ENCODE data around the gene ARL6IP6. TPM values are rescaled to one million over a fixed set of nuclear protein-coding genes. Genes with fewer than 3 reads are reported as not detected.
"Not testable (repeated sequence)": the region's sequence is repeated elsewhere in the genome, so short reads cannot be mapped to it uniquely, and the experiment has no call there.

ARL6IP6 gene
- total and polyA plus RNA-seq, 3 experiments from 2014 or later: 28.2 to 31.7 (median 29.1) TPM

GRCh38 chr2:152715854-152716428 is 2.5 kb upstream of the ARL6IP6 start:
- peak in 3 of 5 donors; percentile 12 to 49 (median 17) for DNase-seq
- Histone ChIP-seq H3K27me3 (ENCODE audit: insufficient read depth, low read length, poor library complexity, severe bottlenecking) (no peaks in the 10 kb centered on the region), H3K4me3 (ENCODE audit: low read length) (peak overlapping the region; percentile 96), H3K27ac (ENCODE audit: low read depth, low read length) (no peak overlapping the region), H3K9me3 (ENCODE audit: low read length) (no peaks in the 10 kb centered on the region), H3K4me1 (ENCODE audit: insufficient read depth, low read length) (peaks cover 31% of the 10 kb centered on the region), H3K36me3 (ENCODE audit: insufficient read depth, low read length) (peaks cover 10% of the 10 kb centered on the region)
- Mint-ChIP-seq H3K4me3 (peak overlapping the region; percentile 97 to 100 (median 99)), H3K36me3 (peaks cover 0 to 62% (median 7%) of the 10 kb centered on the region in 3 donors), H3K27ac (peak overlapping the region; percentile 97 to 100 (median 99)), H3K4me1 (peaks cover 64 to 83% (median 81%) of the 10 kb centered on the region in 3 donors), H3K9me3 (no peaks in the 10 kb centered on the region), H3K27me3 (peaks cover 0 to 3% of the 10 kb centered on the region in 2 donors)
- ChIA-PET CTCF (interaction anchor here (1.3 to 1.6 kb wide), 2 partner anchors 8 to 28 kb away, joined by 3 to 4 read pairs; no protein-coding TSS in a partner anchor), POLR2A (interaction anchor here (1.4 kb wide), 1 partner anchor 540 kb away, joined by 5 read pairs; the partner anchor contains the start of gene STAM2)

- Histone ChIP-seq H3K27ac (ENCODE audit: low read depth, low read length) (peak overlapping the region; percentile 97), H3K9me3 (ENCODE audit: low read length) (no peaks in the 10 kb centered on the region), H3K4me3 (ENCODE audit: low read length) (peak overlapping the region; percentile 96), H3K4me1 (ENCODE audit: insufficient read depth, low read length) (peaks cover 31% of the 10 kb centered on the region), H3K27me3 (ENCODE audit: insufficient read depth, low read length, poor library complexity, severe bottlenecking) (no peaks in the 10 kb centered on the region), H3K36me3 (ENCODE audit: insufficient read depth, low read length) (peaks cover 10% of the 10 kb centered on the region)
- H3K9me3 Mint-ChIP-seq: no peaks in the 10 kb centered on the region
- H3K36me3 Mint-ChIP-seq: peaks cover 0 to 56% (median 6%) of the 10 kb centered on the region in 3 donors
- peaks cover 66 to 83% (median 82%) of the 10 kb centered on the region in 3 donors for H3K4me1 Mint-ChIP-seq
- CTCF ChIA-PET: interaction anchor here (0.9 to 1.6 kb wide), 4 partner anchors 9 to 81 kb away, joined by 3 to 4 read pairs (median 4); no protein-coding TSS in a partner anchor
- peak overlapping the region; percentile 97 to 100 (median 99) for H3K27ac Mint-ChIP-seq
- peaks cover 0 to 3% of the 10 kb centered on the region in 2 donors for H3K27me3 Mint-ChIP-seq
- POLR2A ChIA-PET: interaction anchor here (0.6 to 1.4 kb wide), 8 partner anchors 10 to 925 kb away, joined by 3 to 6 read pairs (median 4); partner anchors contain the start of gene STAM2
- peak in 3 of 5 donors; percentile 18 to 55 (median 36) for DNase-seq
- H3K4me3 Mint-ChIP-seq: peak overlapping the region; percentile 97 to 100 (median 99)
These were observed 1.6 kb upstream of the ARL6IP6 start for GRCh38 chr2:152716805-152717227.

- H3K27ac ChIP-seq (ENCODE audit: low read depth, low read length): peak within 1 kb of the TSS; percentile 97
- peak within 1 kb of the TSS; percentile 97 to 100 (median 99) for H3K4me3 Mint-ChIP-seq
- H3K27ac Mint-ChIP-seq: peak within 1 kb of the TSS; percentile 97 to 100 (median 99)
- ChIA-PET POLR2A (interaction anchor here (0.6 to 1.2 kb wide), 8 partner anchors 9 to 926 kb away, joined by 3 to 7 read pairs (median 4); partner anchors contain the start of gene STAM2), CTCF (interaction anchor here (0.9 to 1.6 kb wide), 4 partner anchors 10 to 82 kb away, joined by 3 to 4 read pairs (median 4); no protein-coding TSS in a partner anchor)
- peaks cover 10% of the 10 kb centered on the region for H3K36me3 ChIP-seq (ENCODE audit: insufficient read depth, low read length)
- H3K4me3 ChIP-seq (ENCODE audit: low read length): peak within 1 kb of the TSS; percentile 96
- no peaks in the 10 kb centered on the region for H3K27me3 ChIP-seq (ENCODE audit: insufficient read depth, low read length, poor library complexity, severe bottlenecking)
- peaks cover 0 to 54% (median 4%) of the 10 kb centered on the region in 3 donors for H3K36me3 Mint-ChIP-seq
- peak; percentile 98 to 99 (median 99) for DNase-seq
- peaks cover 31% of the 10 kb centered on the region for H3K4me1 ChIP-seq (ENCODE audit: insufficient read depth, low read length)
- H3K9me3 ChIP-seq (ENCODE audit: low read length): no peaks in the 10 kb centered on the region
- H3K9me3 Mint-ChIP-seq: no peaks in the 10 kb centered on the region
- peaks cover 64 to 83% (median 82%) of the 10 kb centered on the region in 3 donors for H3K4me1 Mint-ChIP-seq
- peaks cover 0 to 3% of the 10 kb centered on the region in 2 donors for H3K27me3 Mint-ChIP-seq
These were observed 968 bp upstream of the ARL6IP6 start, which contains the start of gene PRPF40A for GRCh38 chr2:152717228-152718075. PRPF40A (minus strand) TSS chr2:152717461; CDS start chr2:152717439, 22 bp downstream.

- Mint-ChIP-seq H3K9me3 (no peaks in the 10 kb centered on the region), H3K27ac (peak overlapping the region; percentile 58 to 100 (median 99)), H3K36me3 (peaks cover 0 to 50% (median 4%) of the 10 kb centered on the region in 3 donors), H3K4me3 (peak overlapping the region; percentile 97 to 100 (median 99)), H3K27me3 (peaks cover 0 to 3% of the 10 kb centered on the region in 2 donors), H3K4me1 (peaks cover 60 to 82% (median 76%) of the 10 kb centered on the region in 3 donors)
- H3K4me1 ChIP-seq (ENCODE audit: insufficient read depth, low read length): peaks cover 31% of the 10 kb centered on the region
- H3K36me3 ChIP-seq (ENCODE audit: insufficient read depth, low read length): peaks cover 1% of the 10 kb centered on the region
- DNase-seq: no peak
- H3K9me3 ChIP-seq (ENCODE audit: low read length): no peaks in the 10 kb centered on the region
- peak overlapping the region; percentile 96 for H3K4me3 ChIP-seq (ENCODE audit: low read length)
- peak overlapping the region; percentile 97 for H3K27ac ChIP-seq (ENCODE audit: low read depth, low read length)
- no peaks in the 10 kb centered on the region for H3K27me3 ChIP-seq (ENCODE audit: insufficient read depth, low read length, poor library complexity, severe bottlenecking)
- POLR2A ChIA-PET: no interaction called here
- CTCF ChIA-PET: interaction anchor here (1.1 kb wide), 1 partner anchor 1455 kb away, joined by 3 read pairs; no protein-coding TSS in a partner anchor
These were observed 657 bp downstream of the ARL6IP6 start for GRCh38 chr2:152718909-152719645.

- peaks cover 55 to 81% (median 58%) of the 10 kb centered on the region in 3 donors for H3K4me1 Mint-ChIP-seq
- peaks cover 0 to 3% of the 10 kb centered on the region in 2 donors for H3K27me3 Mint-ChIP-seq
- POLR2A ChIA-PET: no interaction called here
These were observed 2.4 kb downstream of the ARL6IP6 start for GRCh38 chr2:152720794-152721193.

GRCh38 chr2:152722639-152723038 is 4.2 kb downstream of the ARL6IP6 start:
- H3K9me3 ChIP-seq (ENCODE audit: low read length); H3K9me3 Mint-ChIP-seq; POLR2A ChIA-PET; H3K4me3 ChIP-seq (ENCODE audit: low read length); H3K27ac ChIP-seq (ENCODE audit: low read depth, low read length); H3K27me3 ChIP-seq (ENCODE audit: insufficient read depth, low read length, poor library complexity, severe bottlenecking); DNase-seq; H3K27me3 Mint-ChIP-seq; H3K27ac Mint-ChIP-seq; H3K4me3 Mint-ChIP-seq; H3K36me3 ChIP-seq (ENCODE audit: insufficient read depth, low read length): not testable (repeated sequence)
- H3K4me1 ChIP-seq (ENCODE audit: insufficient read depth, low read length): peaks cover 14% of the 10 kb centered on the region
- H3K36me3 Mint-ChIP-seq: peaks cover 0 to 31% (median 0%) of the 10 kb centered on the region in 3 donors
- H3K4me1 Mint-ChIP-seq: peaks cover 39 to 68% (median 42%) of the 10 kb centered on the region in 3 donors
- CTCF ChIA-PET: interaction anchor here (1.0 kb wide), 1 partner anchor 21 kb away, joined by 3 read pairs; no protein-coding TSS in a partner anchor

More at GRCh38 chr2:152720794-152721193, 2.4 kb downstream of the ARL6IP6 start:
- H3K9me3 Mint-ChIP-seq: no peaks in the 10 kb centered on the region
- no peak overlapping the region for H3K4me3 ChIP-seq (ENCODE audit: low read length)
- H3K27ac ChIP-seq (ENCODE audit: low read depth, low read length): no peak overlapping the region
- DNase-seq: no peak
- H3K4me1 ChIP-seq (ENCODE audit: insufficient read depth, low read length): peaks cover 23% of the 10 kb centered on the region
- peaks cover 0 to 43% (median 3%) of the 10 kb centered on the region in 3 donors for H3K36me3 Mint-ChIP-seq
- H3K4me3 Mint-ChIP-seq: peak overlapping the region in 4 of 7 donors; percentile 20 to 68 (median 48)
- H3K27ac Mint-ChIP-seq: no peak overlapping the region
- CTCF ChIA-PET: interaction anchor here (1.0 kb wide), 1 partner anchor 545 kb away, joined by 4 read pairs; no protein-coding TSS in a partner anchor
- no peaks in the 10 kb centered on the region for H3K9me3 ChIP-seq (ENCODE audit: low read length)
- no peaks in the 10 kb centered on the region for H3K36me3 ChIP-seq (ENCODE audit: insufficient read depth, low read length)
- no peaks in the 10 kb centered on the region for H3K27me3 ChIP-seq (ENCODE audit: insufficient read depth, low read length, poor library complexity, severe bottlenecking)

- CTCF ChIA-PET: no interaction called here
- H3K9me3 ChIP-seq (ENCODE audit: low read length): no peaks in the 10 kb centered on the region
- no peak overlapping the region for H3K27ac ChIP-seq (ENCODE audit: low read depth, low read length)
- Mint-ChIP-seq H3K4me3 (no peak overlapping the region), H3K4me1 (peaks cover 39 to 72% (median 50%) of the 10 kb centered on the region in 3 donors), H3K9me3 (no peaks in the 10 kb centered on the region), H3K36me3 (peaks cover 0 to 20% (median 0%) of the 10 kb centered on the region in 3 donors), H3K27ac (peak overlapping the region in 2 of 8 donors; percentile 26 to 32), H3K27me3 (no peaks in the 10 kb centered on the region)
- H3K4me3 ChIP-seq (ENCODE audit: low read length): no peak overlapping the region
- DNase-seq: no peak
- POLR2A ChIA-PET: no interaction called here
- H3K27me3 ChIP-seq (ENCODE audit: insufficient read depth, low read length, poor library complexity, severe bottlenecking): no peaks in the 10 kb centered on the region
- no peaks in the 10 kb centered on the region for H3K36me3 ChIP-seq (ENCODE audit: insufficient read depth, low read length)
- H3K4me1 ChIP-seq (ENCODE audit: insufficient read depth, low read length): peaks cover 14% of the 10 kb centered on the region
These were observed 5.5 kb downstream of the ARL6IP6 start for GRCh38 chr2:152723918-152724317.
